ENCODE measurements around the gene PPP5C.
"Not testable (repeated sequence)": the region's sequence is repeated elsewhere in the genome, so short reads cannot be mapped to it uniquely, and the experiment has no call there.

The PPP5C gene

GRCh38 chr19:46319613-46320012 is 27.3 kb upstream of the PPP5C start:
- Histone ChIP-seq H3K4me3 (ENCODE audit: low read depth in 1 of 2, low read length in 2 of 2) (no peak overlapping the region), H3K9ac (ENCODE audit: low read depth, low read length) (no peak overlapping the region), H3K4me2 (ENCODE audit: insufficient read depth, low read length) (no peak overlapping the region), H4K20me1 (ENCODE audit: insufficient read depth, low read length) (no peaks in the 10 kb centered on the region), H3K79me2 (ENCODE audit: insufficient read depth, low read length) (no peaks in the 10 kb centered on the region), H3K9me3 (ENCODE audit: insufficient read depth, low read length, severe bottlenecking) (no peaks in the 10 kb centered on the region), H3K36me3 (ENCODE audit: insufficient read depth, low read length) (no peaks in the 10 kb centered on the region), H2AFZ (ENCODE audit: low read depth, low read length) (no peak overlapping the region), H3K27me3 (ENCODE audit: insufficient read depth, low read length, poor library complexity) (no peaks in the 10 kb centered on the region), H3K27ac (ENCODE audit: low read length) (no peak overlapping the region), H3K4me1 (ENCODE audit: insufficient read depth, low read length) (no peaks in the 10 kb centered on the region)
- DNase-seq (no peak), ATAC-seq (ENCODE audit: insufficient read depth, low read depth) (no peak)
- TF ChIP-seq EZH2 (IDR thresholded peaks at IDR 0.05; ENCODE audit: borderline replicate concordance, low read depth, low read length, severe bottlenecking) (no peak), CTCF (IDR thresholded peaks at IDR 0.05; ENCODE audit: borderline replicate concordance, extremely low read depth, low read length, poor library complexity, severe bottlenecking) (no peak)

- Histone ChIP-seq H3K4me3 (ENCODE audit: low read depth in 1 of 2, low read length in 2 of 2) (no peak overlapping the region), H3K36me3 (ENCODE audit: insufficient read depth, low read length) (no peaks in the 10 kb centered on the region), H3K27ac (ENCODE audit: low read length) (no peak overlapping the region), H3K27me3 (ENCODE audit: insufficient read depth, low read length, poor library complexity) (no peaks in the 10 kb centered on the region), H3K4me2 (ENCODE audit: insufficient read depth, low read length) (no peak overlapping the region), H4K20me1 (ENCODE audit: insufficient read depth, low read length) (no peaks in the 10 kb centered on the region), H2AFZ (ENCODE audit: low read depth, low read length) (no peak overlapping the region), H3K9me3 (ENCODE audit: insufficient read depth, low read length, severe bottlenecking) (no peaks in the 10 kb centered on the region), H3K9ac (ENCODE audit: low read depth, low read length) (no peak overlapping the region), H3K4me1 (ENCODE audit: insufficient read depth, low read length) (no peaks in the 10 kb centered on the region), H3K79me2 (ENCODE audit: insufficient read depth, low read length) (no peaks in the 10 kb centered on the region)
- ATAC-seq (ENCODE audit: insufficient read depth, low read depth): no peak
- no peak for TF ChIP-seq EZH2 (IDR thresholded peaks at IDR 0.05; ENCODE audit: borderline replicate concordance, low read depth, low read length, severe bottlenecking)
- TF ChIP-seq CTCF (IDR thresholded peaks at IDR 0.05; ENCODE audit: borderline replicate concordance, extremely low read depth, low read length, poor library complexity, severe bottlenecking): no peak
- no peak for DNase-seq
Measured at GRCh38 chr19:46320559-46320958, 26.3 kb upstream of the PPP5C start.

- Histone ChIP-seq H3K36me3 (ENCODE audit: insufficient read depth, low read length) (no peaks in the 10 kb centered on the region), H3K9me3 (ENCODE audit: insufficient read depth, low read length, severe bottlenecking) (peaks cover 7% of the 10 kb centered on the region), H3K4me3 (ENCODE audit: low read depth in 1 of 2, low read length in 2 of 2) (no peak overlapping the region), H2AFZ (ENCODE audit: low read depth, low read length) (no peak overlapping the region), H3K4me1 (ENCODE audit: insufficient read depth, low read length) (no peaks in the 10 kb centered on the region), H3K27me3 (ENCODE audit: insufficient read depth, low read length, poor library complexity) (no peaks in the 10 kb centered on the region), H4K20me1 (ENCODE audit: insufficient read depth, low read length) (no peaks in the 10 kb centered on the region), H3K79me2 (ENCODE audit: insufficient read depth, low read length) (no peaks in the 10 kb centered on the region), H3K9ac (ENCODE audit: low read depth, low read length) (no peak overlapping the region), H3K27ac (ENCODE audit: low read length) (no peak overlapping the region), H3K4me2 (ENCODE audit: insufficient read depth, low read length) (no peak overlapping the region)
- no peak for ATAC-seq (ENCODE audit: insufficient read depth, low read depth)
- TF ChIP-seq CTCF (IDR thresholded peaks at IDR 0.05; ENCODE audit: borderline replicate concordance, extremely low read depth, low read length, poor library complexity, severe bottlenecking): no peak
- TF ChIP-seq EZH2 (IDR thresholded peaks at IDR 0.05; ENCODE audit: borderline replicate concordance, low read depth, low read length, severe bottlenecking): no peak
- no peak for DNase-seq
Measured at GRCh38 chr19:46321653-46322052, 25.2 kb upstream of the PPP5C start.

- H2AFZ ChIP-seq (ENCODE audit: low read depth, low read length); H3K27ac ChIP-seq (ENCODE audit: low read length); H3K27me3 ChIP-seq (ENCODE audit: insufficient read depth, low read length, poor library complexity); H4K20me1 ChIP-seq (ENCODE audit: insufficient read depth, low read length); H3K4me3 ChIP-seq (ENCODE audit: low read depth in 1 of 2, low read length in 2 of 2); DNase-seq; H3K79me2 ChIP-seq (ENCODE audit: insufficient read depth, low read length); H3K4me1 ChIP-seq (ENCODE audit: insufficient read depth, low read length); ATAC-seq (ENCODE audit: insufficient read depth, low read depth); H3K9ac ChIP-seq (ENCODE audit: low read depth, low read length); H3K36me3 ChIP-seq (ENCODE audit: insufficient read depth, low read length); H3K4me2 ChIP-seq (ENCODE audit: insufficient read depth, low read length): not testable (repeated sequence)
- peaks cover 14% of the 10 kb centered on the region for H3K9me3 ChIP-seq (ENCODE audit: insufficient read depth, low read length, severe bottlenecking)
Measured at GRCh38 chr19:46323227-46323626, 23.7 kb upstream of the PPP5C start.
